ENCODE results near the gene TCF15. TPM values are rescaled to one million over a fixed set of nuclear protein-coding genes. Genes with fewer than 3 reads are reported as not detected.

TCF15 gene
- total RNA-seq, 6 donors from 2014 or later = 0.14 to 1.4 (median 0.39) TPM; not detected in 1

- no peak for ATAC-seq (ENCODE audit: low FRiP score in 2 of 2)
- Histone ChIP-seq H3K36me3 (no peaks in the 10 kb centered on the region), H3K9me3 (no peaks in the 10 kb centered on the region), H3K4me3 (no peak overlapping the region), H3K27me3 (no peaks in the 10 kb centered on the region), H3K27ac (no peak overlapping the region), H3K4me1 (peaks cover 0 to 4% (median 0%) of the 10 kb centered on the region in 4 donors)
- 83 to 95% methylated on average over 2 of the region's 2 CpGs for WGBS, 2 donors
- DNase-seq = no peak
- TF ChIP-seq EP300 (IDR thresholded peaks at IDR 0.05) (no peak), CTCF (IDR thresholded peaks at IDR 0.05) (no peak), POLR2A (IDR thresholded peaks at IDR 0.05) (no peak), POLR2AphosphoS5 (IDR thresholded peaks at IDR 0.05) (no peak)
Observed at GRCh38 chr20:600141-600540, 10.0 kb downstream of the TCF15 start.

GRCh38 chr20:598133-598850 is 11.8 kb downstream of the TCF15 start:
- Histone ChIP-seq H3K36me3 (no peaks in the 10 kb centered on the region), H3K27ac (no peak overlapping the region), H3K4me1 (peaks cover 0 to 4% (median 0%) of the 10 kb centered on the region in 4 donors), H3K4me3 (no peak overlapping the region), H3K27me3 (no peaks in the 10 kb centered on the region), H3K9me3 (no peaks in the 10 kb centered on the region)
- WGBS, 2 donors = 85 to 87% methylated on average over 8 to 13 of the region's 13 CpGs
- no peak for DNase-seq
- TF ChIP-seq POLR2AphosphoS5 (IDR thresholded peaks at IDR 0.05) (no peak), POLR2A (IDR thresholded peaks at IDR 0.05) (no peak), EP300 (IDR thresholded peaks at IDR 0.05) (no peak), CTCF (IDR thresholded peaks at IDR 0.05) (no peak)
- no peak for ATAC-seq (ENCODE audit: low FRiP score in 2 of 2)

GRCh38 chr20:597560-597959 is 12.5 kb downstream of the TCF15 start:
- H3K9me3 ChIP-seq = no peaks in the 10 kb centered on the region
- TF ChIP-seq POLR2AphosphoS5 (IDR thresholded peaks at IDR 0.05) = no peak
- no peak for TF ChIP-seq EP300 (IDR thresholded peaks at IDR 0.05)
- TF ChIP-seq POLR2A (IDR thresholded peaks at IDR 0.05) = no peak
- no peak for TF ChIP-seq CTCF (IDR thresholded peaks at IDR 0.05)
- WGBS, 2 donors = 94 to 95% methylated on average over 1 to 2 of the region's 2 CpGs

GRCh38 chr20:595330-596308 is 14.5 kb downstream of the TCF15 start:
- Histone ChIP-seq H3K36me3 (no peaks in the 10 kb centered on the region), H3K27me3 (no peaks in the 10 kb centered on the region), H3K4me1 (no peaks in the 10 kb centered on the region), H3K9me3 (no peaks in the 10 kb centered on the region), H3K27ac (no peak overlapping the region), H3K4me3 (no peak overlapping the region)
- 57 to 59% methylated on average over 21 of the region's 24 CpGs for WGBS, 2 donors
- TF ChIP-seq CTCF (IDR thresholded peaks at IDR 0.05) = no peak
- TF ChIP-seq EP300 (IDR thresholded peaks at IDR 0.05) = no peak
- TF ChIP-seq POLR2A (IDR thresholded peaks at IDR 0.05) = no peak
- TF ChIP-seq POLR2AphosphoS5 (IDR thresholded peaks at IDR 0.05) = no peak
- DNase-seq (peak in 1 of 2 donors; percentile 74), ATAC-seq (ENCODE audit: low FRiP score in 2 of 2) (no peak)

More at GRCh38 chr20:597560-597959, 12.5 kb downstream of the TCF15 start:
- ATAC-seq (ENCODE audit: low FRiP score in 2 of 2) (no peak), DNase-seq (no peak)
- Histone ChIP-seq H3K4me3 (no peak overlapping the region), H3K27ac (no peak overlapping the region), H3K27me3 (no peaks in the 10 kb centered on the region), H3K36me3 (no peaks in the 10 kb centered on the region), H3K4me1 (peaks cover 0 to 2% (median 0%) of the 10 kb centered on the region in 4 donors)

All from upper lobe of left lung (tissue), 6 donors.